ENCODE measurements around the gene BAZ2B. TPM values are rescaled to one million over a fixed set of nuclear protein-coding genes. Genes with fewer than 3 reads are reported as not detected.

The BAZ2B gene
- total RNA-seq, 1 experiment from 2014 or later: 37.6 TPM

GRCh38 chr2:159518321-159519005, 97.9 kb downstream of the BAZ2B start:
- DNase-seq (ENCODE audit: low read depth, low spot score): no peak
- in situ Hi-C loops (cut with HindIII; ENCODE audit: low pct_unique_long_range_greater_than_20kb, low sequenced_read_pairs): no loop called here

GRCh38 chr2:159516241-159516758, 100.0 kb downstream of the BAZ2B start:
- DNase-seq (ENCODE audit: low read depth, low spot score): peak; percentile 70
- in situ Hi-C loops (cut with HindIII; ENCODE audit: low pct_unique_long_range_greater_than_20kb, low sequenced_read_pairs): no loop called here

- in situ Hi-C loops (cut with HindIII; ENCODE audit: low pct_unique_long_range_greater_than_20kb, low sequenced_read_pairs): no loop called here
- peak; percentile 14 for DNase-seq (ENCODE audit: low read depth, low spot score)
Measured at GRCh38 chr2:159515441-159515840, 100.9 kb downstream of the BAZ2B start.

GRCh38 chr2:159513745-159514144, 102.6 kb downstream of the BAZ2B start:
- peak; percentile 93 for DNase-seq (ENCODE audit: low read depth, low spot score)
- in situ Hi-C loops (cut with HindIII; ENCODE audit: low pct_unique_long_range_greater_than_20kb, low sequenced_read_pairs): no loop called here

- in situ Hi-C loops (cut with HindIII; ENCODE audit: low pct_unique_long_range_greater_than_20kb, low sequenced_read_pairs): no loop called here
- DNase-seq (ENCODE audit: low read depth, low spot score): no peak
Measured at GRCh38 chr2:159508140-159508539, 108.2 kb downstream of the BAZ2B start.

GRCh38 chr2:159506764-159507440, 109.4 kb downstream of the BAZ2B start:
- in situ Hi-C loops (cut with HindIII; ENCODE audit: low pct_unique_long_range_greater_than_20kb, low sequenced_read_pairs): no loop called here
- no peak for DNase-seq (ENCODE audit: low read depth, low spot score)

GRCh38 chr2:159506202-159506601, 110.1 kb downstream of the BAZ2B start:
- no peak for DNase-seq (ENCODE audit: low read depth, low spot score)
- in situ Hi-C loops (cut with HindIII; ENCODE audit: low pct_unique_long_range_greater_than_20kb, low sequenced_read_pairs): no loop called here

- in situ Hi-C loops (cut with HindIII; ENCODE audit: low pct_unique_long_range_greater_than_20kb, low sequenced_read_pairs): no loop called here
- no peak for DNase-seq (ENCODE audit: low read depth, low spot score)
Measured at GRCh38 chr2:159505196-159505595, 111.2 kb downstream of the BAZ2B start.

- in situ Hi-C loops (cut with HindIII; ENCODE audit: low pct_unique_long_range_greater_than_20kb, low sequenced_read_pairs): no loop called here
Measured at GRCh38 chr2:159501743-159502142, 114.6 kb downstream of the BAZ2B start.

GRCh38 chr2:159497847-159498246, 118.5 kb downstream of the BAZ2B start:
- in situ Hi-C loops (cut with HindIII; ENCODE audit: low pct_unique_long_range_greater_than_20kb, low sequenced_read_pairs): no loop called here

More at GRCh38 chr2:159501743-159502142, 114.6 kb downstream of the BAZ2B start:
- no peak for DNase-seq (ENCODE audit: low read depth, low spot score)

GRCh38 chr2:159497256-159497655, 119.1 kb downstream of the BAZ2B start:
- peak; percentile 70 for DNase-seq (ENCODE audit: low read depth, low spot score)
- in situ Hi-C loops (cut with HindIII; ENCODE audit: low pct_unique_long_range_greater_than_20kb, low sequenced_read_pairs): no loop called here

More at GRCh38 chr2:159497847-159498246, 118.5 kb downstream of the BAZ2B start:
- peak; percentile 73 for DNase-seq (ENCODE audit: low read depth, low spot score)

- in situ Hi-C loops (cut with HindIII; ENCODE audit: low pct_unique_long_range_greater_than_20kb, low sequenced_read_pairs): no loop called here
- no peak for DNase-seq (ENCODE audit: low read depth, low spot score)
Measured at GRCh38 chr2:159489476-159489875, 126.9 kb downstream of the BAZ2B start.

- no peak for DNase-seq (ENCODE audit: low read depth, low spot score)
- in situ Hi-C loops (cut with HindIII; ENCODE audit: low pct_unique_long_range_greater_than_20kb, low sequenced_read_pairs): no loop called here
Measured at GRCh38 chr2:159484532-159484931, 131.8 kb downstream of the BAZ2B start.

- in situ Hi-C loops (cut with HindIII; ENCODE audit: low pct_unique_long_range_greater_than_20kb, low sequenced_read_pairs): no loop called here
- DNase-seq (ENCODE audit: low read depth, low spot score): no peak
Measured at GRCh38 chr2:159476329-159476728, 140.0 kb downstream of the BAZ2B start.

- in situ Hi-C loops (cut with HindIII; ENCODE audit: low pct_unique_long_range_greater_than_20kb, low sequenced_read_pairs): no loop called here
- no peak for DNase-seq (ENCODE audit: low read depth, low spot score)
Measured at GRCh38 chr2:159475793-159476192, 140.6 kb downstream of the BAZ2B start.

GRCh38 chr2:159471340-159471739, 145.0 kb downstream of the BAZ2B start:
- in situ Hi-C loops (cut with HindIII; ENCODE audit: low pct_unique_long_range_greater_than_20kb, low sequenced_read_pairs): no loop called here
- DNase-seq (ENCODE audit: low read depth, low spot score): no peak

GRCh38 chr2:159468257-159468656, 148.1 kb downstream of the BAZ2B start:
- DNase-seq (ENCODE audit: low read depth, low spot score): no peak
- in situ Hi-C loops (cut with HindIII; ENCODE audit: low pct_unique_long_range_greater_than_20kb, low sequenced_read_pairs): no loop called here

- in situ Hi-C loops (cut with HindIII; ENCODE audit: low pct_unique_long_range_greater_than_20kb, low sequenced_read_pairs): no loop called here
Measured at GRCh38 chr2:159462961-159463360, 153.4 kb downstream of the BAZ2B start.

More at GRCh38 chr2:159462961-159463360, 153.4 kb downstream of the BAZ2B start:
- DNase-seq (ENCODE audit: low read depth, low spot score): no peak

Measured in SK-MEL-5 (cell line).